Fibroblast of the aortic adventitia (primary cell): ENCODE data around the gene FAF2. TPM values are rescaled to one million over a fixed set of nuclear protein-coding genes. Genes with fewer than 3 reads are reported as not detected.

Experiments used
- DNase-seq: peaks from one replicate; pipeline ENCODE4 v3.0.0-alpha.2; 2010; ENCODE audit warnings: low read depth
- H3K4me3 ChIP-seq: 2 replicates; pipeline ENCODE4 v1.5.1; 2011; ENCODE audit warnings: low read depth, mild to moderate bottlenecking, control low read depth, low read length, moderate library complexity
- CTCF ChIP-seq: IDR thresholded peaks from 2 replicates; pipeline ENCODE4 v1.5.1; 2011; ENCODE audit warnings: mild to moderate bottlenecking, low read length, control low read depth, inconsistent platforms; ENCODE audit not compliant: insufficient read depth
- total RNA-seq: library from RNA; depleted of rRNA; stranded (reverse); fragments of >200 nt; gene quantifications from 2 replicates; pipeline ENCODE4 v1.2.3, GENCODE V29; 2012; ENCODE audit warnings: low replicate concordance

Gene FAF2
- total RNA-seq, 1 donor: 45.3 TPM

- no peak overlapping the region for H3K4me3 ChIP-seq
- no peak for DNase-seq
- no peak for TF ChIP-seq CTCF
Observed at GRCh38 chr5:176529116-176529740, 81.0 kb downstream of the FAF2 start.

- no peak for DNase-seq
- no peak for TF ChIP-seq CTCF
- H3K4me3 ChIP-seq: no peak overlapping the region
Observed at GRCh38 chr5:176529741-176530141, 81.6 kb downstream of the FAF2 start.

GRCh38 chr5:176530393-176530982 is 82.3 kb downstream of the FAF2 start:
- no peak overlapping the region for H3K4me3 ChIP-seq
- DNase-seq: no peak
- TF ChIP-seq CTCF: no peak

GRCh38 chr5:176530983-176531901 is 83.1 kb downstream of the FAF2 start:
- no peak for TF ChIP-seq CTCF
- DNase-seq: no peak
- H3K4me3 ChIP-seq: no peak overlapping the region

GRCh38 chr5:176531902-176532493 is 83.8 kb downstream of the FAF2 start:
- no peak for DNase-seq
- no peak for TF ChIP-seq CTCF
- H3K4me3 ChIP-seq: no peak overlapping the region

- no peak for DNase-seq
Observed at GRCh38 chr5:176532795-176533194, 84.6 kb downstream of the FAF2 start.

More at GRCh38 chr5:176532795-176533194, 84.6 kb downstream of the FAF2 start:
- no peak for TF ChIP-seq CTCF
- no peak overlapping the region for H3K4me3 ChIP-seq
